MCF 10A (cell line): ENCODE data around the gene ST3GAL6. TPM values are rescaled to one million over a fixed set of nuclear protein-coding genes. Genes with fewer than 3 reads are reported as not detected.
"Not testable (repeated sequence)": the region's sequence is repeated elsewhere in the genome, so short reads cannot be mapped to it uniquely, and the experiment has no call there.

Source experiments
- BruUV-seq: library from RNA; stranded (reverse); fragments of 400-500 nt; replicated peaks from 2 replicates; lab custom pipeline; 2021; lab: Mats Ljungman, UMichigan
- CTCF ChIA-PET: fragments of 300-600 bp; sonication (Branson Sonifier 250); formaldehyde crosslinking; extraction: SDS; loops from one replicate; lab custom pipeline; 2021; ENCODE audit warnings: antibody characterized with exemption, inconsistent platforms; lab: Yijun Ruan, JAX
- POLR2A ChIA-PET: fragments of 300-600, 350-650 bp; sonication (Branson Sonifier 250); formaldehyde crosslinking; extraction: SDS; loops from one replicate; lab custom pipeline; 2020; ENCODE audit warnings: antibody characterized with exemption, inconsistent platforms; lab: Yijun Ruan, JAX
- DNase-seq: peaks from one replicate; pipeline ENCODE4 v3.0.0-alpha.2; 2018; ENCODE audit not compliant: unreplicated experiment
- H3K27ac Mint-ChIP-seq: one replicate; pipeline ENCODE4 v1.8.0; 2022; ENCODE audit warnings: mild to moderate bottlenecking, low read depth, mixed read lengths; ENCODE audit not compliant: unreplicated experiment
- H3K27me3 Mint-ChIP-seq: one replicate; pipeline ENCODE4 v1.8.0; 2022; ENCODE audit warnings: mixed read lengths; ENCODE audit not compliant: insufficient read depth, unreplicated experiment
- H3K36me3 Mint-ChIP-seq: one replicate; pipeline ENCODE4 v1.8.0; 2022; ENCODE audit warnings: mild to moderate bottlenecking, moderate library complexity, mixed read lengths; ENCODE audit not compliant: insufficient read depth, unreplicated experiment
- H3K4me1 Mint-ChIP-seq: one replicate; pipeline ENCODE4 v1.8.0; 2022; ENCODE audit warnings: mixed read lengths; ENCODE audit not compliant: insufficient read depth, unreplicated experiment
- H3K4me3 Mint-ChIP-seq: one replicate; pipeline ENCODE4 v1.8.0; 2022; ENCODE audit warnings: mild to moderate bottlenecking, moderate library complexity, mixed read lengths; ENCODE audit not compliant: unreplicated experiment
- H3K9me3 Mint-ChIP-seq: one replicate; pipeline ENCODE4 v1.8.0; 2022; ENCODE audit warnings: mixed read lengths; ENCODE audit not compliant: unreplicated experiment
- CTCF ChIP-seq: fragments of 200-600 bp; IDR thresholded peaks from one replicate; pipeline ENCODE4 v1.8.0; 2022; ENCODE audit warnings: antibody characterized with exemption, mild to moderate bottlenecking; ENCODE audit not compliant: unreplicated experiment
- intact Hi-C: fragments of 100-400 bp; cut with micrococcal nuclease; formaldehyde crosslinking; loops from 2 replicates; pipeline ENCODE4 v1.14.1; 2022
- total RNA-seq: library from RNA; stranded (reverse); gene quantifications from 2 replicates; pipeline ENCODE4 v1.2.3, GENCODE V29; 2022

ST3GAL6 gene
- total RNA-seq, 1 experiment from 2014 or later = 1.2 TPM

- ChIA-PET POLR2A (interaction anchor here (0.6 to 1.7 kb wide), 4 partner anchors 27 to 168 kb away, joined by 3 to 4 read pairs (median 3); no protein-coding TSS in a partner anchor), CTCF (interaction anchor here (0.6 to 6.1 kb wide), 9 partner anchors 9 to 228 kb away, joined by 3 to 44 read pairs (median 4); no protein-coding TSS in a partner anchor)
- intact Hi-C loops = no loop called here
- DNase-seq = no peak
- BruUV-seq = no TSS peak
- no peak overlapping the region for H3K27ac Mint-ChIP-seq
- H3K27me3 Mint-ChIP-seq = no peaks in the 10 kb centered on the region
- no peaks in the 10 kb centered on the region for H3K9me3 Mint-ChIP-seq
- H3K36me3 Mint-ChIP-seq = peaks cover 22% of the 10 kb centered on the region
- no peak for TF ChIP-seq CTCF
- no peaks in the 10 kb centered on the region for H3K4me1 Mint-ChIP-seq
- no peak overlapping the region for H3K4me3 Mint-ChIP-seq
Measured at GRCh38 chr3:98826126-98826525, 63.0 kb downstream of the ST3GAL6 start.

- no peak overlapping the region for H3K27ac Mint-ChIP-seq
- DNase-seq = no peak
- no peaks in the 10 kb centered on the region for H3K4me1 Mint-ChIP-seq
- H3K36me3 Mint-ChIP-seq = peaks cover 17% of the 10 kb centered on the region
- no peak for TF ChIP-seq CTCF
- H3K4me3 Mint-ChIP-seq = no peak overlapping the region
- intact Hi-C loops = no loop called here
- no peaks in the 10 kb centered on the region for H3K9me3 Mint-ChIP-seq
- H3K27me3 Mint-ChIP-seq = no peaks in the 10 kb centered on the region
- CTCF ChIA-PET = interaction anchor here (0.5 to 6.1 kb wide), 12 partner anchors 10 to 927 kb away, joined by 3 to 44 read pairs (median 4); no protein-coding TSS in a partner anchor
- no TSS peak for BruUV-seq
- POLR2A ChIA-PET = interaction anchor here (0.9 to 1.0 kb wide), 2 partner anchors 18 to 235 kb away, joined by 3 read pairs; no protein-coding TSS in a partner anchor
Measured at GRCh38 chr3:98827221-98827920, 64.2 kb downstream of the ST3GAL6 start.

GRCh38 chr3:98829246-98829832 lies 66.2 kb downstream of the ST3GAL6 start:
- TF ChIP-seq CTCF = no peak
- Mint-ChIP-seq H3K4me3 (no peak overlapping the region), H3K36me3 (peaks cover 11% of the 10 kb centered on the region), H3K9me3 (no peaks in the 10 kb centered on the region), H3K27ac (no peak overlapping the region), H3K27me3 (no peaks in the 10 kb centered on the region), H3K4me1 (no peaks in the 10 kb centered on the region)
- ChIA-PET POLR2A (no interaction called here), CTCF (interaction anchor here (0.6 kb wide), 1 partner anchor 48 kb away, joined by 3 read pairs; no protein-coding TSS in a partner anchor)
- BruUV-seq = no TSS peak
- intact Hi-C loops = no loop called here
- no peak for DNase-seq

DNA sequence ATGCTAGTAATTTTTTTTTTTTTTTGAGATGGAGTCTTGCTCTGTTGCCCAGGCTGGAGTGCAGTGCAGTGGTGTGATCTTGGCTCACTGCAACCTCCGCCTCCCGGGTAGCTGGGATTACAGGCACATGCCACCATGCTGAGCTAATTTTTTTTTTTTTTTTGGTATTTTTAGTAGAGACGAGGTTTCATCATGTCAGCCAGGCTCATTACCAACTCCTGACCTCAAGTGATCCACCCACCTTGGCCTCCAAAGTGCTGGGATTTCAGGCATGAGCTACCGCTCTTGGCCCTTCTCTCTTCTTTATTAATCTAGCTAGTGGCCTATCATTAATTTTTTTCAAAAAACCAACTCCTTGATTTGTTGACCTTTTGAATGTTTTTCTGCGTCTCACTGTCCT lies 67.9 kb downstream of the ST3GAL6 start:
- not testable (repeated sequence) for DNase-seq, H3K27me3 Mint-ChIP-seq
- POLR2A ChIA-PET = interaction anchor here (0.7 kb wide), 1 partner anchor 308 kb away, joined by 3 read pairs; no protein-coding TSS in a partner anchor

More for the DNA sequence above, 67.9 kb downstream of the ST3GAL6 start:
- H3K9me3 Mint-ChIP-seq, H3K36me3 Mint-ChIP-seq, BruUV-seq, H3K4me3 Mint-ChIP-seq, intact Hi-C loops, H3K27ac Mint-ChIP-seq, H3K4me1 Mint-ChIP-seq: not testable (repeated sequence)
- CTCF ChIA-PET = interaction anchor here (0.6 to 2.0 kb wide), 6 partner anchors 13 to 792 kb away, joined by 3 to 14 read pairs (median 3); no protein-coding TSS in a partner anchor
